OCI-LY3 (cell line): Measurements from ENCODE around the gene MINDY1.

Experiments
- CTCF ChIP-seq: fragments of 200-600, 300-600 bp; sonication (generic); IDR thresholded peaks from 2 replicates; pipeline ENCODE4 v1.5.1; 2014; ENCODE audit warnings: antibody characterized with exemption, low read length, low read depth
- EZH2phosphoT487 ChIP-seq: fragments of 200-600 bp; shearing (Covaris generic); IDR thresholded peaks from 2 replicates; pipeline ENCODE4 v1.6.1; 2018; ENCODE audit warnings: antibody characterized with exemption, mixed run types, low read depth

- TF ChIP-seq CTCF, result no peak
- no peak for TF ChIP-seq EZH2phosphoT487
These were observed 30.3 kb downstream of the MINDY1 start for GRCh38 chr1:150976401-150976821.
